Measurements from ENCODE around the gene PCDH9. TPM values are rescaled to one million over a fixed set of nuclear protein-coding genes. Genes with fewer than 3 reads are reported as not detected.
"Not testable (repeated sequence)": the region's sequence is repeated elsewhere in the genome, so short reads cannot be mapped to it uniquely, and the experiment has no call there.

Gene PCDH9
- total RNA-seq, 1 donor from 2014 or later, result 6.8 TPM

- no peak overlapping the region for H3K27ac ChIP-seq (ENCODE audit: low read depth, low read length)
- H3K36me3 ChIP-seq (ENCODE audit: control insufficient read depth in 3 of 3, insufficient read depth in 3 of 3, low read length in 3 of 3), result no peaks in the 10 kb centered on the region
- no peaks in the 10 kb centered on the region for H3K27me3 ChIP-seq (ENCODE audit: control insufficient read depth in 3 of 3, insufficient read depth in 3 of 3, low read length in 3 of 3)
Observed at GRCh38 chr13:66790861-66791260, 439.3 kb downstream of the PCDH9 start.

GRCh38 chr13:66781241-66781640 lies 448.9 kb downstream of the PCDH9 start:
- H3K9me3 ChIP-seq (ENCODE audit: control insufficient read depth in 3 of 3, low read length in 3 of 3), result no peaks in the 10 kb centered on the region
- no peaks in the 10 kb centered on the region for H3K36me3 ChIP-seq (ENCODE audit: control insufficient read depth in 3 of 3, insufficient read depth in 3 of 3, low read length in 3 of 3)
- no peaks in the 10 kb centered on the region for H3K4me1 ChIP-seq (ENCODE audit: control insufficient read depth in 3 of 3, insufficient read depth in 3 of 3, low read length in 3 of 3)
- H3K4me3 ChIP-seq (ENCODE audit: low read length in 3 of 3), result no peak overlapping the region
- H3K27me3 ChIP-seq (ENCODE audit: control insufficient read depth in 3 of 3, insufficient read depth in 3 of 3, low read length in 3 of 3), result no peaks in the 10 kb centered on the region
- no peak overlapping the region for H3K9ac ChIP-seq (ENCODE audit: low read depth in 1 of 3, low read length in 3 of 3)
- no peak overlapping the region for H3K27ac ChIP-seq (ENCODE audit: low read depth, low read length)

More at GRCh38 chr13:66790861-66791260, 439.3 kb downstream of the PCDH9 start:
- Histone ChIP-seq H3K4me3 (ENCODE audit: low read length in 3 of 3) (no peak overlapping the region), H3K9me3 (ENCODE audit: control insufficient read depth in 3 of 3, low read length in 3 of 3) (no peaks in the 10 kb centered on the region), H3K4me1 (ENCODE audit: control insufficient read depth in 3 of 3, insufficient read depth in 3 of 3, low read length in 3 of 3) (no peaks in the 10 kb centered on the region), H3K9ac (ENCODE audit: low read depth in 1 of 3, low read length in 3 of 3) (no peak overlapping the region)

- Histone ChIP-seq H3K9me3 (ENCODE audit: control insufficient read depth in 3 of 3, low read length in 3 of 3) (no peaks in the 10 kb centered on the region), H3K27me3 (ENCODE audit: control insufficient read depth in 3 of 3, insufficient read depth in 3 of 3, low read length in 3 of 3) (no peaks in the 10 kb centered on the region), H3K36me3 (ENCODE audit: control insufficient read depth in 3 of 3, insufficient read depth in 3 of 3, low read length in 3 of 3) (no peaks in the 10 kb centered on the region), H3K27ac (ENCODE audit: low read depth, low read length) (no peak overlapping the region), H3K9ac (ENCODE audit: low read depth in 1 of 3, low read length in 3 of 3) (no peak overlapping the region), H3K4me3 (ENCODE audit: low read length in 3 of 3) (no peak overlapping the region), H3K4me1 (ENCODE audit: control insufficient read depth in 3 of 3, insufficient read depth in 3 of 3, low read length in 3 of 3) (no peaks in the 10 kb centered on the region)
Observed at GRCh38 chr13:66780814-66781213, 449.3 kb downstream of the PCDH9 start.

- Histone ChIP-seq H3K36me3 (ENCODE audit: control insufficient read depth in 3 of 3, insufficient read depth in 3 of 3, low read length in 3 of 3) (no peaks in the 10 kb centered on the region), H3K27ac (ENCODE audit: low read depth, low read length) (no peak overlapping the region), H3K9ac (ENCODE audit: low read depth in 1 of 3, low read length in 3 of 3) (no peak overlapping the region), H3K4me3 (ENCODE audit: low read length in 3 of 3) (no peak overlapping the region), H3K27me3 (ENCODE audit: control insufficient read depth in 3 of 3, insufficient read depth in 3 of 3, low read length in 3 of 3) (no peaks in the 10 kb centered on the region), H3K9me3 (ENCODE audit: control insufficient read depth in 3 of 3, low read length in 3 of 3) (no peaks in the 10 kb centered on the region), H3K4me1 (ENCODE audit: control insufficient read depth in 3 of 3, insufficient read depth in 3 of 3, low read length in 3 of 3) (no peaks in the 10 kb centered on the region)
Observed at GRCh38 chr13:66778461-66778860, 451.7 kb downstream of the PCDH9 start.

GRCh38 chr13:66775196-66775595 lies 454.9 kb downstream of the PCDH9 start:
- Histone ChIP-seq H3K4me3 (ENCODE audit: low read length in 3 of 3) (no peak overlapping the region), H3K9ac (ENCODE audit: low read depth in 1 of 3, low read length in 3 of 3) (no peak overlapping the region), H3K27me3 (ENCODE audit: control insufficient read depth in 3 of 3, insufficient read depth in 3 of 3, low read length in 3 of 3) (no peaks in the 10 kb centered on the region), H3K27ac (ENCODE audit: low read depth, low read length) (no peak overlapping the region), H3K9me3 (ENCODE audit: control insufficient read depth in 3 of 3, low read length in 3 of 3) (no peaks in the 10 kb centered on the region), H3K36me3 (ENCODE audit: control insufficient read depth in 3 of 3, insufficient read depth in 3 of 3, low read length in 3 of 3) (no peaks in the 10 kb centered on the region), H3K4me1 (ENCODE audit: control insufficient read depth in 3 of 3, insufficient read depth in 3 of 3, low read length in 3 of 3) (no peaks in the 10 kb centered on the region)

GRCh38 chr13:66774046-66774445 lies 456.1 kb downstream of the PCDH9 start:
- no peak overlapping the region for H3K27ac ChIP-seq (ENCODE audit: low read depth, low read length)
- H3K4me3 ChIP-seq (ENCODE audit: low read length in 3 of 3), result no peak overlapping the region
- H3K27me3 ChIP-seq (ENCODE audit: control insufficient read depth in 3 of 3, insufficient read depth in 3 of 3, low read length in 3 of 3), result no peaks in the 10 kb centered on the region
- no peaks in the 10 kb centered on the region for H3K4me1 ChIP-seq (ENCODE audit: control insufficient read depth in 3 of 3, insufficient read depth in 3 of 3, low read length in 3 of 3)
- no peaks in the 10 kb centered on the region for H3K36me3 ChIP-seq (ENCODE audit: control insufficient read depth in 3 of 3, insufficient read depth in 3 of 3, low read length in 3 of 3)
- no peak overlapping the region for H3K9ac ChIP-seq (ENCODE audit: low read depth in 1 of 3, low read length in 3 of 3)
- H3K9me3 ChIP-seq (ENCODE audit: control insufficient read depth in 3 of 3, low read length in 3 of 3), result no peaks in the 10 kb centered on the region

GRCh38 chr13:66765559-66765958 lies 464.6 kb downstream of the PCDH9 start:
- Histone ChIP-seq H3K4me1 (ENCODE audit: control insufficient read depth in 3 of 3, insufficient read depth in 3 of 3, low read length in 3 of 3) (no peaks in the 10 kb centered on the region), H3K27me3 (ENCODE audit: control insufficient read depth in 3 of 3, insufficient read depth in 3 of 3, low read length in 3 of 3) (no peaks in the 10 kb centered on the region), H3K36me3 (ENCODE audit: control insufficient read depth in 3 of 3, insufficient read depth in 3 of 3, low read length in 3 of 3) (no peaks in the 10 kb centered on the region), H3K9ac (ENCODE audit: low read depth in 1 of 3, low read length in 3 of 3) (no peak overlapping the region), H3K9me3 (ENCODE audit: control insufficient read depth in 3 of 3, low read length in 3 of 3) (peaks cover 0 to 2% (median 0%) of the 10 kb centered on the region in 3 donors), H3K4me3 (ENCODE audit: low read length in 3 of 3) (no peak overlapping the region), H3K27ac (ENCODE audit: low read depth, low read length) (no peak overlapping the region)

- not testable (repeated sequence) for H3K27ac ChIP-seq (ENCODE audit: low read depth, low read length); H3K4me1 ChIP-seq (ENCODE audit: control insufficient read depth in 3 of 3, insufficient read depth in 3 of 3, low read length in 3 of 3); H3K4me3 ChIP-seq (ENCODE audit: low read length in 3 of 3); H3K9me3 ChIP-seq (ENCODE audit: control insufficient read depth in 3 of 3, low read length in 3 of 3); H3K27me3 ChIP-seq (ENCODE audit: control insufficient read depth in 3 of 3, insufficient read depth in 3 of 3, low read length in 3 of 3); H3K9ac ChIP-seq (ENCODE audit: low read depth in 1 of 3, low read length in 3 of 3); H3K36me3 ChIP-seq (ENCODE audit: control insufficient read depth in 3 of 3, insufficient read depth in 3 of 3, low read length in 3 of 3)
Observed at GRCh38 chr13:66760678-66761077, 469.5 kb downstream of the PCDH9 start.

GRCh38 chr13:66759919-66760318 lies 470.2 kb downstream of the PCDH9 start:
- no peaks in the 10 kb centered on the region for H3K4me1 ChIP-seq (ENCODE audit: control insufficient read depth in 3 of 3, insufficient read depth in 3 of 3, low read length in 3 of 3)
- no peaks in the 10 kb centered on the region for H3K36me3 ChIP-seq (ENCODE audit: control insufficient read depth in 3 of 3, insufficient read depth in 3 of 3, low read length in 3 of 3)
- H3K9me3 ChIP-seq (ENCODE audit: control insufficient read depth in 3 of 3, low read length in 3 of 3), result peaks cover 0 to 2% (median 0%) of the 10 kb centered on the region in 3 donors
- H3K9ac ChIP-seq (ENCODE audit: low read depth in 1 of 3, low read length in 3 of 3), result no peak overlapping the region
- no peaks in the 10 kb centered on the region for H3K27me3 ChIP-seq (ENCODE audit: control insufficient read depth in 3 of 3, insufficient read depth in 3 of 3, low read length in 3 of 3)
- H3K27ac ChIP-seq (ENCODE audit: low read depth, low read length), result no peak overlapping the region
- no peak overlapping the region for H3K4me3 ChIP-seq (ENCODE audit: low read length in 3 of 3)

- no peak overlapping the region for H3K4me3 ChIP-seq (ENCODE audit: low read length in 3 of 3)
- H3K4me1 ChIP-seq (ENCODE audit: control insufficient read depth in 3 of 3, insufficient read depth in 3 of 3, low read length in 3 of 3), result no peaks in the 10 kb centered on the region
- H3K36me3 ChIP-seq (ENCODE audit: control insufficient read depth in 3 of 3, insufficient read depth in 3 of 3, low read length in 3 of 3), result no peaks in the 10 kb centered on the region
- no peaks in the 10 kb centered on the region for H3K9me3 ChIP-seq (ENCODE audit: control insufficient read depth in 3 of 3, low read length in 3 of 3)
- H3K9ac ChIP-seq (ENCODE audit: low read depth in 1 of 3, low read length in 3 of 3), result no peak overlapping the region
- no peak overlapping the region for H3K27ac ChIP-seq (ENCODE audit: low read depth, low read length)
- no peaks in the 10 kb centered on the region for H3K27me3 ChIP-seq (ENCODE audit: control insufficient read depth in 3 of 3, insufficient read depth in 3 of 3, low read length in 3 of 3)
Observed at GRCh38 chr13:66751691-66752090, 478.4 kb downstream of the PCDH9 start.

GRCh38 chr13:66748712-66749111 lies 481.4 kb downstream of the PCDH9 start:
- Histone ChIP-seq H3K27ac (ENCODE audit: low read depth, low read length) (no peak overlapping the region), H3K9ac (ENCODE audit: low read depth in 1 of 3, low read length in 3 of 3) (no peak overlapping the region), H3K4me3 (ENCODE audit: low read length in 3 of 3) (no peak overlapping the region), H3K4me1 (ENCODE audit: control insufficient read depth in 3 of 3, insufficient read depth in 3 of 3, low read length in 3 of 3) (no peaks in the 10 kb centered on the region), H3K36me3 (ENCODE audit: control insufficient read depth in 3 of 3, insufficient read depth in 3 of 3, low read length in 3 of 3) (no peaks in the 10 kb centered on the region), H3K9me3 (ENCODE audit: control insufficient read depth in 3 of 3, low read length in 3 of 3) (no peaks in the 10 kb centered on the region), H3K27me3 (ENCODE audit: control insufficient read depth in 3 of 3, insufficient read depth in 3 of 3, low read length in 3 of 3) (no peaks in the 10 kb centered on the region)
